AG09319 (cell line): ENCODE data around the gene PNKP.

ENCODE experiments used
- DNase-seq: peaks from one replicate; pipeline ENCODE4 v3.0.0-alpha.2; 2010; ENCODE audit warnings: low read depth; ENCODE audit errors: extremely low read depth
- TF ChIP-seq, protein P1 (sequence below): IDR thresholded peaks from 2 replicates; pipeline ENCODE4 v1.5.1; 2011; ENCODE audit warnings: low read depth, mild to moderate bottlenecking, inconsistent platforms, low read length, moderate library complexity

Gene PNKP

DNA sequence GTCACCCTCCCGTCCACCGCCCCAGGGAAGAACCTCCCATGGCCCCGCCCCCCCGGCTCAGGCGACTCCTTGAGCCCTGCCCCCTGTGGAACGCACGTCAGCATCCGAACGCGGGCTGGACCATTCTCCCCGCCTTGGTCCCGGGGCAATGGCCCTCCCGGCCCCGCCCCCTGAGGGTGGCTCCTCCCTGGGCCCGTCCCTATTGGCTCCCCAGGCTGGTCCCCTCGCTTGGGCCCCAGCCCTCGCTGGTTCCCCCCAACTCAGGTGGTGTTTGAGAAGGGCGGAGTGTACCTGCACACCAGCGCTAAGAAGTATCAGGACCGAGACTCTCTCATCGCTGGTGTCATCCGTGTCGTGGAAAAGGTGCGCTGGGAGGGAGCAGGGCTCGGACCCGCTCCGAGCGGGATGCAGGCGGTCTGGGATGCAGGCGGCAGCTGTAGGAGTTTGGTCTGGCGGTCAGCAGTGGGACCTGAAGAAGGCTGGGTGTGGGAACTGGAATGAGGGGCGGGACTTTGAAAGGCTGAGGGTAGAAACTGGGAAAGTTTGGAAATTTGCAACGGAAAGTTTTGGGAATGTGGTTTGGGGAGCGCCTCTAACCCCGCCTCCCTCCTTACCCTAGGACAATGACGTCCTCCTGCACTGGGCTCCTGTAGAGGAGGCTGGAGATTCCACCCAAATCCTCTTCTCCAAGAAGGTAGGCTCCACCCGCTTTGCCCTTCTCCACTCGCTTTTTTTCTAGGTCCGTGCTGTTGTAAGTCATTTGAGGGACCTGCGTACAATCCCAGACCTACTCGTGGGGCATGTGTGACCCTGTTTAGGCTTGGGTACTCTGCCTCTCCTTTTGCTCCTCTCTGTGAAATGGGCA, 10.7 kb upstream of the PNKP start:
- peak; percentile 95 for DNase-seq
- TF ChIP-seq, protein P1, sequence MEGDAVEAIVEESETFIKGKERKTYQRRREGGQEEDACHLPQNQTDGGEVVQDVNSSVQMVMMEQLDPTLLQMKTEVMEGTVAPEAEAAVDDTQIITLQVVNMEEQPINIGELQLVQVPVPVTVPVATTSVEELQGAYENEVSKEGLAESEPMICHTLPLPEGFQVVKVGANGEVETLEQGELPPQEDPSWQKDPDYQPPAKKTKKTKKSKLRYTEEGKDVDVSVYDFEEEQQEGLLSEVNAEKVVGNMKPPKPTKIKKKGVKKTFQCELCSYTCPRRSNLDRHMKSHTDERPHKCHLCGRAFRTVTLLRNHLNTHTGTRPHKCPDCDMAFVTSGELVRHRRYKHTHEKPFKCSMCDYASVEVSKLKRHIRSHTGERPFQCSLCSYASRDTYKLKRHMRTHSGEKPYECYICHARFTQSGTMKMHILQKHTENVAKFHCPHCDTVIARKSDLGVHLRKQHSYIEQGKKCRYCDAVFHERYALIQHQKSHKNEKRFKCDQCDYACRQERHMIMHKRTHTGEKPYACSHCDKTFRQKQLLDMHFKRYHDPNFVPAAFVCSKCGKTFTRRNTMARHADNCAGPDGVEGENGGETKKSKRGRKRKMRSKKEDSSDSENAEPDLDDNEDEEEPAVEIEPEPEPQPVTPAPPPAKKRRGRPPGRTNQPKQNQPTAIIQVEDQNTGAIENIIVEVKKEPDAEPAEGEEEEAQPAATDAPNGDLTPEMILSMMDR, result no peak

DNA sequence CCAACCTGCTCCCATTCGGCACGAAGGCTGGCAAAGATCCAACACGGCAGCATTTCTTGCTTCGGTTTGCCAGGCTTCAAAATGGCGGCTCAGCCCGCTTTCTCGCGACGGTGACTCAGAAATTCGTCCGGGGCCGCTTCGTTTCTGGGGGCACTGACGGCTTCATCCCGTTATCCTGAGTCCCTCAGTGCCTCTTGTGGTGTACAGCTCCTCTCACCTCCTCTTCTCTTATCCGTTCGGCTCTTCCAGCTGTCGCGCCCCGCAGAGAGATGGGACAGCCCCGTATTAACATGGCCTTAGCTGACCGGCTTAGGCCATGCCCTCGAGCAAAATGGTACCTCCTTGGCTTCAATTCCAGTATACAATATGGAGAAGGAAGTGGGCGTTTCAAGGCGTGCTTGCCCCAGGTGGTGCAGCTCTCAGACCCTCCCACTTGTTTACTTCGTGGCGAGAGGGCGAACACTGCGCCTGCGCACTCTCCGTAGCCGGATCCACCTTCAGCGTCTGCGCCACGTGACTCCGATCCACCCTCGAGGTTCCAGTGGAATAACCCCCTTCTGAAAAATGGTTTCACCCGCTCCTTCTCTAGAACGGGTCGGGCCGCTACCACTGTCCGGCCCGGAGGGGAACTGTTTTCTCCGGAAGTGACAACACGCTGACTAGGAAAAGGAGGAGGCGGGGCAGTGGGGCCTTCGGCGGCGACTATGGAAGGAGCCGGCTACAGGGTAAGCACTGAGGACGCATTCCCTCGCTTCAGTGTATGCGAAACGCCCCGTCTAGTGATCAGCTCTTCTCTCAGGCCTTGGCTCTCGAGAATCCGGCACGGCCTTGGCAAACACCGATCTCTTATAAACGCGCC, 9.9 kb upstream of the PNKP start, which contains the start of the genes AKT1S1 and TBC1D17:
TSS of gene AKT1S1 (minus strand) at position 336 of the 859 bp plus-strand sequence. CDS start 4,060 bp downstream, outside the sequence.
TSS of gene TBC1D17 (plus strand) at position 683 of the 859 bp plus-strand sequence. CDS start at position 705, 22 bp downstream.
- DNase-seq, result peak; percentile 100
- TF ChIP-seq, protein P1, result no peak

DNA sequence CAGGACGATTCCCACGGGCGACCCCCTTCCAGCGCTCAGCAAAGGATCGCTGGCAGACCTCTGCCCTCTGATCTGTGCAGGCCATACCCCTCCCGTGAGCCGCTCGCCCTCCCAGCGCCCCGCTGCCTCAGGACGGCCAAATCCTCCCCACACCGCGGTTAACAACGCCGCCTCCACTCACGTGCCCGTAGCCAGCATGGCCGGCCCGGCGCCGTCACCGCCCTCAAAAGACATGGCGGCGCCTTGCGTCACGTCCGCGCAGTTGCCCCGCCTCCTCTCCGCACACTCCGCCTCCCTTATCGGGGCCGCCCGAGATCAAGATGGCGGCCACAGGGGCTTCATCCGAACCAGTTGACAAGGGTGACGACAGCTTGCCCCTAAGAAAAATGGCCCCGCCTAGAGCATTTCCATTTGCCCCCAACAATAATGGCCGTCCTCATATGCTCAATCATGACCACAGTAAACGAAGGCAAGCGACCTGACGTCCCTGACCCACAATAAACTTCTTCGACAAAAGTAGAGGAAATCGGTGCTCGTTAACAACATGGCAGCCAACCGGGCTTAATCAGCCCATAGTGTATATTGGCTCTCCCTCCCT, 9.1 kb upstream of the PNKP start:
- DNase-seq, result peak; percentile 99

GRCh38 chr19:49875857-49876421, 8.6 kb upstream of the PNKP start:
- TF ChIP-seq, protein P1, result no peak

More for the DNA sequence above, 9.1 kb upstream of the PNKP start:
- TF ChIP-seq, protein P1, result no peak

DNA sequence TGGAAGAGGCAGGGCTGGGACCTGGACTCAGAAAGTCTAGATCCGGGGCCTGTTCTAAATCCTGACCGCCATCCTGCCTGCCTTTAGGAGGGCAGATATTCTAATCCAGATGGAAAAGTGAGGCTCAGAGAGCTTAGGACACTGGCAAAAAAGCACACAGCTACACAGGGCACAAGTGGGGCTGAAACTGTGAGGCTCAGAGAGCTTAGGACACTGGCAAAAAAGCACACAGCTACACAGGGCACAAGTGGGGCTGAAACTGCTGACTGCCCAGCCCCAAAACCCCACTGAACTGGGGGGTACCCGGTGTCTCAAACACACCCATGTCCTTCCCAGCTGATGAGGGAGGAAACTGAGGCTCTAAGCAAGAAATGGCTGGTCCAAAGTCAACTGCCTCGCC, 7.8 kb upstream of the PNKP start:
- TF ChIP-seq, protein P1, result no peak
- DNase-seq, result no peak

More at GRCh38 chr19:49875857-49876421, 8.6 kb upstream of the PNKP start:
- DNase-seq, result no peak

- TF ChIP-seq, protein P1, result no peak
- no peak for DNase-seq
Observed at GRCh38 chr19:49874503-49875157, 7.3 kb upstream of the PNKP start.
